GM19452 (cell line): ENCODE measurements around the gene SHISA9.
"Not testable (repeated sequence)": the region's sequence is repeated elsewhere in the genome, so short reads cannot be mapped to it uniquely, and the experiment has no call there.

Source experiments
- ATAC-seq: cut with Tn5 transposase; IDR thresholded peaks from one replicate; pipeline ENCODE4 v1.9.1; 2021; ENCODE audit not compliant: unreplicated experiment

Gene SHISA9

DNA sequence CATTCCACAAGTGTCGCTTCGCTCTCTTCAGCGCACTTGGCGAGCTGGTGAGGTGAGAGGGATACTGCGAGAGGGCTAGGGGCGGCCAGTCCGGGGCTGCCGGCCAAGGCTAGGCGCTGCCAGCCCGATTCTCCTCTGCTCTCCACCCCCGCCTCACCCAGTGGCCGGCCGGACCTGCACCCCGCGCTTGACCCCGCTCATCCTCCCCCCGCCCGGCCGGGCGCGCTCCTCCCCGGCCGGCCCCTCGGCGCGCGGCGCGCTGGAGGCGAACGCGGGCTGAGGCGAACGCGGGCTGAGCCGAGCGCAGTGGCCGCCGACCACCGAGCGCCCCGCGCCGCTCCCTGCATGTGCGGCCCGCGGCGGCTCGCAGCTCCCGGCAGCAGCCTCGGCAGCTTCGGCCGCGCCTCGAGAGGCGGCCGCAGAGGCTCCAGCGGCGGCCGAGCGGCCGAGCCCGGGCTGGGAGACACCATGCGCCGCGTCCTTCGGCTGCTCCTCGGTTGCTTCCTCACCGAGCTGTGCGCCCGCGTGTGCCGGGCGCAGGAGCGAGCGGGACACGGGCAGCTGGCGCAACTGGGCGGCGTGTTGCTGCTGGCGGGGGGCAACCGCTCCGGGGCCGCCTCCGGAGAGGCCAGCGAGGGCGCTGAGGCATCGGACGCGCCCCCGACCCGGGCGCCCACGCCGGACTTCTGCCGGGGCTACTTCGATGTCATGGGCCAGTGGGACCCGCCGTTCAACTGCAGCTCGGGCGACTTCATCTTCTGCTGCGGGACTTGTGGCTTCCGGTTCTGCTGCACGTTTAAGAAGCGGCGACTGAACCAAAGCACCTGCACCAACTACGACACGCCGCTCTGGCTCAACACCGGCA is at the start of gene SHISA9:
TSS of gene SHISA9 (plus strand) at position 2 of the 865 bp plus-strand sequence.
- no peak for ATAC-seq

- ATAC-seq: no peak
These were observed 47.4 kb upstream of the SHISA9 start for GRCh38 chr16:12853972-12854371.

DNA sequence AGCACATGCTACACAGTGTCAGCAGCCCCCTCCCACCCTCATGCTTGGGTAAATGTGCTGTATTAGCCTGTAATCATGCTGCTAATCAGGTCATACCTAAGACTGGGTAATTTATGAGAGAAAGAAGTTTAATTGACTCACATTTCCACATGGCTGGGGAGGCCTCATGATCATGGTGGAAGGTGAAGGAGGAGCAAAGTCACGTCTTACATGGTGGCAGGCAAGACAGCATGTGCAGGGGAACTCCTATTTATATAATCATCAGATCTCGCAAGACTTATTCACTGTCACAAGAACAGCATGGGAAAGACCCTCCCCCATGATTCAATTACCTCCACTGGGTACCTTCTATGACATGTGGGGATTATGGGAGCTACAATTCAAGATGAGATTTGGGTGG is 44.0 kb upstream of the SHISA9 start:
- not testable (repeated sequence) for ATAC-seq

DNA sequence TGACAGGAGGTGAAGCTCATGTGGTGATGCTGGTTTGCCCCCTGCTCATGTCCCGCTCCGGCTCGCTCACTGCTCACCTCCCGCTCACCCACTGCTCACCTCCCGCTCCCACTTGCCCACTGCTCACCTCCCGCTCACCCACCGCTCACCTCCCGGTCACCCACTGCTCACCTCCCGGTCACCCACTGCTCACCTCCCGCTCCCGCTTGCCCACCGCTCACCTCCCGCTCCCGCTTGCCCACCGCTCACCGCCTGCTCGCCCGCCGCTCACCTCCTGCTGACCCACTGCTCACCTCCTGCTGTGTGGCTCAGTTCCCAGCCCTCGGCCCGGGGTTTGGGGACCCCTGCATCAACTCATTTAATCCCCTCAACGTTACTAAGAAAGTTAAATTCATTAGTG is 39.1 kb upstream of the SHISA9 start:
- ATAC-seq: no peak

DNA sequence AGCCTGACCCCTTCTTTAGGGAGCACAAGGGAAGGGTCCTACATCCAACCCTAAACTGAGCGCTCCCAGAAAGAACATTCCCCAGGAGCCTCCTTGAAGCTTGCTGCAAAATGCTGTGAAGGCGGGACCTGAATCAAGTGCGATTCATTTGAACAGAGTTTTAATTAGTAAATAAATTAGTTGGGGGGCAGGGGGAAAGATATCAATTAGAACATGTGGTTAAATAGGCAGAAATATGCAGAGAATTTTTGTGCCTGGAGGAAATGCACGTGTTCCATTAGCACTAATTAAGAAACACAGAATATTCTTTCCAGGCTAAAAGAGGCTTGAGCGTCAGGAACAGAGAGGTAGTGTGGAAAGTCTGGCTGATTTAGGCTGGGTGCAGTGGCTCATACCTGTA is 38.5 kb upstream of the SHISA9 start:
- ATAC-seq: no peak

GRCh38 chr16:12866981-12867551 is 34.3 kb upstream of the SHISA9 start:
- no peak for ATAC-seq

- ATAC-seq: no peak
These were observed 33.2 kb upstream of the SHISA9 start for GRCh38 chr16:12868169-12868568.

DNA sequence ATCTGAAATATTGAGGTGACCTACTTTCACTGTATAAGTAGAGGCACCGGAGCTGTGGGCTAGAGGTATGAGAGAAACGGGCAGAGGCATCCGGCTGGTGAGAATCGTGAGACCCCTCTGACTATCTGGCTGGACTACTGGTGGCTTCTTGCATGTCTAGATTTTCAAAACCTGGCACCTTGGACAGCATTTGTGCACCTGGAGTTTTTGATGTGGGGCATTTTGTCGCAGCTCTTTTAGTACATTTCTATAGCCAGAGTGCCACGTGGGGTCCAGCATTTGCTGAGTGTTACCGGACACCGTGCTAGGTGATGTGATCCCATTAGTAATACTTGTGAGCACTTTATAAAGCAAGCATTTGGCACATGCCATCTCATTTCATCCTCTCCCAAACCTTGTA is 32.6 kb upstream of the SHISA9 start:
- no peak for ATAC-seq

DNA sequence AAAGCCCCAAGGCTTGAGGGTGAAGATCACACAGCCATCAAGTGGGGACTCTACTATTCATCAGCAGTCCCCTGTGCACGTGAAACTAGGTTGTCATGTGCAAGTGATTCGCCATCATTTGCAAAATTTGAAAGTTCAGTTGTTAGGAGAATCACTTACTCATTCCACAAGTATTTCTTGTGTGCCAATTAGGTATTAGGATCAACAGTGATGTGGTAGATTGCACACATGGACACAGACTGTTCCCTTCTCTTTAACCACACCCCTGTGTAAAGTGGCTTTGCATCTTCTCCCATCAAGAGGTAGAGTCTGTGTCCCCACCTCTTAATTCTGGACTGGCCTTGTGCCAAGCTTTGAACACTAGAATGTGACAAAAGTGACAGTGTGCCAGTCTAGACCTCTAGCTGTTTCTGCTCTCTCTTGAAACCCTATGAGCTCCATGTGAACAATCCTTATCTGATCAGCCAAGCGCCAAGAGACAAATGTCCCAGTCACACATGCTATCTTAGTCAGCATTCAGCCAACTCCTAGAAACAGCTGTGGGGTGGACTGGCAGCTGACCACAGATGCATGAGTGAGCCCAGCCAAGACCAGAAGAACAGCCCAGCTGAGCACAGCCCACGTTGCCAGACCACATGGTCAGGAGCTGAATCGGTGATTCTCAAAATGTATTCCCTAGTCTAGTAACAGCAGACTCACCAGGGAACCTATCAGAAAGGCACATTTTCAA is 31.5 kb upstream of the SHISA9 start:
- no peak for ATAC-seq

DNA sequence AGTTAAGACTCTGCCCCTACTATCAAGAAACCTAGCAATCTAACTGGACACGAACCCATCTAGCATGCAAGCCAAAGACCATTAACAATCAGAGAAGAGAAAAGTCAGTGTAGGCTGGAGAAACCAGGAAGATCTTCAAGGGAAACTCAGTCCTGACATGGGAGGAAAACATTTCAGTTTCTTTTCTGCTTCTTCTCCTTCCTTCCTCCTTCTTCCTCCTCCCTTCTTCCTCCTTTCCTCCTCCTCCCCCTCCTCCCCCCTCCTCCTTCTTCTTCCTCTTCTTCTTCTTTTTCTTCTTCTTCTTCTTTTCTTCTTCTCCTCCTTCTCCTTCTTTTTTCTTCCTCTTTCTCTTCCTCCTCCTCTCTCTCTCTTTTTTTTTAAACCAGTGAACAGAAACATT is 29.6 kb upstream of the SHISA9 start:
- ATAC-seq: no peak

DNA sequence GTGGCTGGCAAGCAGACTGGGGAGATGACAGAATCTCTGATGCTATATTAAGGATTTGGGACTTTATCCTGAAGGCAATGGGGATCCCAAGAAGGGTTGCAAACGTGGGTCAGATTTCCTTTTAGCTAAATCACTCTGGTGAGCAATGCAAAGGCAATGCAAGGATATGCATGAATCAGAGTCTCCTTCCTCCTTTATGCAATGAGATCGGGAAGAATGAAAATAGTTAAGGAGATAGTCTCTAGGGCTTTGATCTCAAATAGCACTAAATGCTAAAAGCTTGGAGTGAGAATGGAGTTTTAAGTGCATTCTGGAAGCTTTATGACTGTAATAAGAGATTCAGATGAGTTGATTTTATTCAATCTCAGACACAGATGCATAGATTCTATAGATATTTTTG is 27.2 kb upstream of the SHISA9 start:
- ATAC-seq: no peak

DNA sequence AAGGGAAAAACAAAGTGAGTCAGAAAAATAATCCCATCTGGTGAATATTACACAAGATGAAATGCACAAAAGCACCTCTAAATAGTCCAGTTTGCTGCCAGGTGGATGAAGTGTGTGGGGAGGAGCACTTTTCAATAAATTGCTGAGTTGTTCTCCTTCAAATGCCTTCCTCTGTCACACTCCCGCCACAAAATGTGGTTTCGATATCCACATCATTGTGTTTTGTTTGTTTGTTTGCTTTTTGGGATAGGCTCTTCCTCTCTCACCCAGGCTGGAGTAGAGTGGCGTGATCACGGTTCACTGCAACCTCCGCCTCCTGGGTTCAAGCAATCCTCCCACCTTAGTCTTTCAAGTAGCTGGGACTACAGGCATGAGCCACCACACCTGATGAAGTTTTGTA is 24.6 kb upstream of the SHISA9 start:
- ATAC-seq: no peak

GRCh38 chr16:12878973-12879372 is 22.4 kb upstream of the SHISA9 start:
- no peak for ATAC-seq

DNA sequence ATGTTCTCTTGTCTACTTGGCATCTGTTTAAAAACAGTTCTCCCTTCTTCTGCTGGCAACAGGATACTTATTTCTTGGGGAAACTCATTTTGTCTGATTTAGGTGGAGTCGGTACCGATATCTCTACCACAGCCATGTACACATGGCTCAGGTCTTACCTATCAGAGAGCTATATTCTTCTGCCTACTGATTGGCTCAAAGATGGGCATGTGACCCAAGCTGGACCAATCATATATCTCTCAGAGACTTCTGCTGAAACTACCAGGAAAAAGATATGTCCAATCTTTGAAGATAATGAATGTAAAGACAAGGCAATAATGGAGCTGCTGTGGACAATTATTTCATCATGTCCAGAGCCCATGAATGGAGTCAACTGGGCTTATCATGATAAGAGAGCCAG is 21.6 kb upstream of the SHISA9 start:
- no peak for ATAC-seq

DNA sequence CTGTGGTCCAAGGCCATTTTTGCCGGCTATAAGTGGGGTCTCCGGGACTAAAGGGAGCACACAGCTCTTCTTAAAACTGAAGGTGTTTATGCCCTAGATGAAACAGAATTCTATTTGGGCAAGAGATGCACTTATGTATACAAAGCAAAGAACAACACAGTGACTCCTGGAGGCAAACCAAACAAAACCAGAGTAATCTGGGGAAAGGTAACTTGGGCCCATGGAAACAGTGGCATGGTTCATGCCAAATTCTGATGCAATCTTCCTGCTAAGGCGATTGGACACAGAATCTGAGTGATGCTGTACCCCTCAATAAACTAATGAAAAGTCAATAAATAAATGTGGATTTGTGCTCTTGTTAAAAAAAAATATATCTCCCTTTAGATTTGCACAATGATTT is 20.2 kb upstream of the SHISA9 start:
- ATAC-seq: no peak

DNA sequence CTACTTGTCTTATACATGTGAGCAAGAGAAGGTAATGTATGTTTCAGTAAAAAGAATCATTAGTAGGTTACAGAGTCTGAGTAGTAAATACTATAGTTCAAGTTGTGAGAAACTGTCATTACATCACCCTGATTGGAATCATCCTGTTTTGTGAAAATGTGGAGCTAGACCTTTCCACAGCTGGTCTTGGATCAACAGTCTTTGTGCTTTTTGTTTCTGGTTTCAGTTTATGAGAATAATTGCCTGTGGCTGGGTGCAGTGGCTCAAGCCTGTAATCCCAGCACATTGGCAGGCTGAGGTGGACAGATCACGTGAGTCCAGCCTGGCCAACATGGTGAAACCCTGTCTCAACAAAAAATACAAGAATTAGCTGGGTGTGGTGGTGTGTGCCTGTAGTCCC is 19.7 kb upstream of the SHISA9 start:
- ATAC-seq: no peak

- ATAC-seq: no peak
These were observed 15.7 kb upstream of the SHISA9 start for GRCh38 chr16:12885742-12886141.

DNA sequence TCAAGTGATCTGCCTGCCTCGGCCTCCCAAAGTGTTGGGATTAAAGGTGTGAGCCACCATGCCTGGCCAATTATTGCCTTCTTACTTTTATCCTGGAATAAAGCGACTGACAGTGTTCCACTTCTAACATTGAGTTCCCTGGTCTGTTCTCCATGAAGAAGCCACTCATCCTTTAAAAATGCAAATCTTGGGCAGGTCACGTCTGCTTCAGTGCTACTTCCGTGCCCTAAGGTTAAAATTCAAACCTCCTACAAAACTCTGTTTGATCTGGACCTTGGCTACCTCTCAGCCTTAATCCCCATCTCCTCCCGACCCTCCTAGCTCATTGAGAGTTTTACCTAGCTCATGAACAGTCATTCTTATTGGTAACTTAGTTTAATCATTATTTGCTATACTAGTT is 9.6 kb upstream of the SHISA9 start:
- ATAC-seq: no peak

GRCh38 chr16:12893050-12893750 is 8.2 kb upstream of the SHISA9 start:
- no peak for ATAC-seq

DNA sequence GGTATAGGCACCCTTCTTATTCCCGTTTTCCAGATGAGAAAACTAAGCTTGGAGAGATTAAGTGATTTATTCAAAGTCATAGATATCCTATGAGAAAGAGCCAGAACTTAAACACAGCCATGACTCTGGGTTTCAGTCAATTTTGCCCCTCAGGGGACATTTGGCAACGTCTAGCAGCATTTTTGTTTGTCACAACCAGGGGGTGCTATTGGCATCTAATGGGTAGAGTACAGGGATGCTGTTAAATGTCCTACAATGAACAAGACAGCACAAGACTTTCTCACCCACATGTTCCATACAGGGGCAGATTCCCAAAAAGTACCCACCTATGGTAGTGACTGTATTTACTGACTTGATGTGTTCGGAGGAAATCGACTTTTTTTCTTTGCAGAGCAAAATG is 4.8 kb upstream of the SHISA9 start:
- ATAC-seq: no peak

DNA sequence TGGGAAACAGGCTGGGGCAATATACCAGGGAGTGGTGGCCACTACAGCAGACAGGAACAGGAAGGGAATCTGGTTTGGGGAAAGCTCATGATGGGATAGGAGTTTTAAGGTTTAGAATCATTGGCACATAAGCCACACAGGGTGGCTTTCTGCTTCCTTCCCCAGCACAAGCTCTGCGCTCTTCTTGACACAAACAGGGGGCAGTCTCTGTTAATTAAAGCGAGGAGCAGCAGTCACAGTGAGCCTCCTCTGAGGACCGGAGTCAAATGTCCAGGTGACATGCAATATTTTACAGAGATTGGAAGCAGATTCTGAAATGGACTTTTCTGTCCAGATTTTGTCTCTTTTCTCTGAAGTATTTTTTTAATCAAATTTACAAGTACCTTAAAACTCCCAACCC is 2.8 kb upstream of the SHISA9 start:
- ATAC-seq: no peak
